AG04449 (cell line): ENCODE data around the gene FHAD1.
"Not testable (repeated sequence)": the region's sequence is repeated elsewhere in the genome, so short reads cannot be mapped to it uniquely, and the experiment has no call there.

Experiments
- CTCF ChIA-PET: fragments of 350-600 bp; formaldehyde crosslinking; extraction: SDS; loops from one replicate; lab custom pipeline; 2021; ENCODE audit warnings: antibody characterized with exemption; lab: Yijun Ruan, JAX
- POLR2A ChIA-PET: fragments of 400-600, 350-600 bp; formaldehyde crosslinking; extraction: SDS; loops from one replicate; lab custom pipeline; 2020; ENCODE audit warnings: antibody characterized with exemption, inconsistent platforms; lab: Yijun Ruan, JAX
- DNase-seq: peaks from one replicate; pipeline ENCODE4 v3.0.0-alpha.2; 2010; ENCODE audit warnings: low read depth, low spot score
- H3K4me3 ChIP-seq: 2 replicates; pipeline ENCODE4 v1.5.1; 2011; ENCODE audit warnings: low read depth, mild to moderate bottlenecking, control low read depth, low read length
- CTCF ChIP-seq: IDR thresholded peaks from one replicate; pipeline ENCODE4 v1.5.1; 2011; ENCODE audit warnings: mild to moderate bottlenecking, moderate library complexity, low read length, control low read depth, inconsistent platforms; ENCODE audit not compliant: insufficient read depth; ENCODE audit errors: missing control alignments

FHAD1 gene

GRCh38 chr1:15305468-15305770 is 58.4 kb downstream of the FHAD1 start:
- ChIA-PET POLR2A (no interaction called here), CTCF (interaction anchor here (0.6 to 3.6 kb wide), 22 partner anchors 8 to 203 kb away, joined by 3 to 39 read pairs (median 4); no protein-coding TSS in a partner anchor)
- DNase-seq, result no peak
- no peak for TF ChIP-seq CTCF
- peak overlapping the region; percentile 16 for H3K4me3 ChIP-seq

- CTCF ChIA-PET, result interaction anchor here (0.5 to 3.6 kb wide), 5 partner anchors 14 to 1657 kb away, joined by 3 to 39 read pairs (median 3); no protein-coding TSS in a partner anchor
- DNase-seq, POLR2A ChIA-PET, H3K4me3 ChIP-seq: not testable (repeated sequence)
These were observed 59.3 kb downstream of the FHAD1 start for GRCh38 chr1:15306352-15306751.

- ChIA-PET CTCF (interaction anchor here (0.9 to 1.6 kb wide), 2 partner anchors 16 to 155 kb away, joined by 3 to 15 read pairs; no protein-coding TSS in a partner anchor), POLR2A (interaction anchor here (1.0 kb wide), 1 partner anchor 9 kb away, joined by 3 read pairs; no protein-coding TSS in a partner anchor)
- H3K4me3 ChIP-seq, result no peak overlapping the region
- TF ChIP-seq CTCF, result no peak
- DNase-seq, result no peak
These were observed 61.1 kb downstream of the FHAD1 start for GRCh38 chr1:15308135-15308534.

DNA sequence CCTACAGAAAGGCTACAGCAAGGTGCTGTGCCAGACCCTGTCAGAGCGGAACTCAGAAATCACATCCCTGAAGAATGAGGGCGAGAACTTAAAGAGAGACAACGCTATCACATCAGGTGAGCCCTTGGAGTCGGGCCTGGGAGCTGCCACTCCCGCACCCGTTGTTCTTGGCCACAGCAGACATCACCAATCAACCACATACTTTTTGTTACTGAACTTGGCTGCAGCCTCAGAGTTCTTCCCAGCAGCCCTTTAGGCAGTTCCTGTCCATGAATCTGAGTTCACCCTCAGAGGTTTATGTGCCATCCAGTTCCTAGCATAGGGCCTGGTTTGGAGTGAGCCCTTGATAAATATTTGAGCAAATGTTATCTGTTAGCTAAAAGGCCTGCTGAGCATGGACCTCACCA is 61.6 kb downstream of the FHAD1 start:
- CTCF ChIA-PET, result interaction anchor here (0.9 to 1.6 kb wide), 3 partner anchors 15 to 157 kb away, joined by 3 to 15 read pairs (median 5); no protein-coding TSS in a partner anchor

DNA sequence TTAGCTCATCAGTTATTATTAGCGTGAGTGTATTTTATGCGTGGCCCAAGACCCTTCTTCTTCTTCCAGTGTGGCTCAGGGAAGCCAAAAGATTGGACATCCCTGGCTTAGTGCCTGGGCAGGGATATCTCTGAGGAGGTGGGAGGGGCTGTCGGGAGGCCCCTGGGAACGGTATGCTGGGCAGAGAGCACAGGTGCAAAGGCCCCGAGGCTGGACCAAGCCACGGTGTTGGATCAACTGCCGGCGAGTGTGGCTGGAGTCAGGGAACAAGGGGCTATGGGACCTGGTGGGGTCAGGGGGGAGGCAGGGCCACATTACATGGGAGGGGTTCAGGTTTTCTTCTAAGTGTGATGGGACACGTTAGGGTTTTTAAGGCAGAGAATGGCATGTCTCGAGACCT is 62.7 kb downstream of the FHAD1 start:
- no peak overlapping the region for H3K4me3 ChIP-seq
- POLR2A ChIA-PET, result no interaction called here
- CTCF ChIA-PET, result interaction anchor here (1.4 to 1.6 kb wide), 2 partner anchors 14 to 158 kb away, joined by 5 to 15 read pairs; no protein-coding TSS in a partner anchor
- no peak for DNase-seq
- no peak for TF ChIP-seq CTCF

More for the DNA sequence above, 61.6 kb downstream of the FHAD1 start:
- POLR2A ChIA-PET, result interaction anchor here (1.0 kb wide), 1 partner anchor 9 kb away, joined by 3 read pairs; no protein-coding TSS in a partner anchor
- no peak for TF ChIP-seq CTCF
- H3K4me3 ChIP-seq, result no peak overlapping the region
- no peak for DNase-seq

DNA sequence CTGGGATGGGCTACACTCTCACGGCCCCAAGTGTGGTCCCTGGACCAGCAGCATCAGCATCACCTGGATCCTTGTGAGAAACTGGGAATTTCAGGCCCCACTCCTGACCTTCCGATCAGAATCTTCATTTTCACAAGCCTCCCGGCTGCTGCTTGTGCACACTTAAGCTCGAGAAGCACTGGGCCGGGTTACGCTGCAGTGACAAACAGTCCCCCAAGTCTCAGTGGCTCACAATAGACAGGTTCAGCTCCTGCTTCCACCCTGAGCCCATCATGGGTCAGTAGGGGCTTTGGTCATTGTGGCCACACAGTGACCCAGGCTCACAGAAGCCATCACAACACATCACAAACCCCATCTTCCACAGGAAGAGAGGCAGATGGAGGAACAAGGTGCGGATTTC is 63.5 kb downstream of the FHAD1 start:
- TF ChIP-seq CTCF, result no peak
- ChIA-PET CTCF (interaction anchor here (1.0 to 5.6 kb wide), 2 partner anchors 13 to 114 kb away, joined by 3 to 73 read pairs; no protein-coding TSS in a partner anchor), POLR2A (no interaction called here)
- no peak for DNase-seq
- H3K4me3 ChIP-seq, result no peak overlapping the region
